ENCODE results near the gene ITGA3.
"Not testable (repeated sequence)": the region's sequence is repeated elsewhere in the genome, so short reads cannot be mapped to it uniquely, and the experiment has no call there.

The ITGA3 gene

GRCh38 chr17:50035421-50035879 is 20.5 kb upstream of the ITGA3 start:
- DNase-seq (ENCODE audit: low spot score) = no peak

- no peak for DNase-seq (ENCODE audit: low spot score)
Measured at GRCh38 chr17:50035945-50036344, 20.0 kb upstream of the ITGA3 start.

- no peak for DNase-seq (ENCODE audit: low spot score)
Measured at GRCh38 chr17:50036455-50037261, 19.3 kb upstream of the ITGA3 start.

GRCh38 chr17:50037321-50038107 is 18.4 kb upstream of the ITGA3 start:
- no peak for DNase-seq (ENCODE audit: low spot score)

GRCh38 chr17:50039058-50039457 is 16.9 kb upstream of the ITGA3 start:
- DNase-seq (ENCODE audit: low spot score) = no peak

GRCh38 chr17:50040496-50040895 is 15.4 kb upstream of the ITGA3 start:
- not testable (repeated sequence) for DNase-seq (ENCODE audit: low spot score)

- DNase-seq (ENCODE audit: low spot score) = no peak
Measured at GRCh38 chr17:50042211-50042610, 13.7 kb upstream of the ITGA3 start.

- DNase-seq (ENCODE audit: low spot score) = no peak
Measured at GRCh38 chr17:50043290-50044148, 12.4 kb upstream of the ITGA3 start.

GRCh38 chr17:50044483-50044882 is 11.4 kb upstream of the ITGA3 start:
- no peak for DNase-seq (ENCODE audit: low spot score)

- no peak for DNase-seq (ENCODE audit: low spot score)
Measured at GRCh38 chr17:50045154-50045553, 10.8 kb upstream of the ITGA3 start.

- DNase-seq (ENCODE audit: low spot score) = no peak
Measured at GRCh38 chr17:50046179-50046578, 9.7 kb upstream of the ITGA3 start.

GRCh38 chr17:50046667-50047066 is 9.2 kb upstream of the ITGA3 start:
- no peak for DNase-seq (ENCODE audit: low spot score)

GRCh38 chr17:50047083-50047482 is 8.8 kb upstream of the ITGA3 start:
- no peak for DNase-seq (ENCODE audit: low spot score)

GRCh38 chr17:50047488-50048126 is 8.3 kb upstream of the ITGA3 start:
- no peak for DNase-seq (ENCODE audit: low spot score)

GRCh38 chr17:50048146-50048720 is 7.7 kb upstream of the ITGA3 start:
- no peak for DNase-seq (ENCODE audit: low spot score)

- DNase-seq (ENCODE audit: low spot score) = no peak
Measured at GRCh38 chr17:50048988-50049387, 6.9 kb upstream of the ITGA3 start.

- DNase-seq (ENCODE audit: low spot score) = no peak
Measured at GRCh38 chr17:50049636-50050035, 6.3 kb upstream of the ITGA3 start.

- DNase-seq (ENCODE audit: low spot score) = no peak
Measured at GRCh38 chr17:50050431-50051032, 5.4 kb upstream of the ITGA3 start.

- no peak for DNase-seq (ENCODE audit: low spot score)
Measured at GRCh38 chr17:50051082-50051576, 4.8 kb upstream of the ITGA3 start.

- no peak for DNase-seq (ENCODE audit: low spot score)
Measured at GRCh38 chr17:50051606-50052005, 4.3 kb upstream of the ITGA3 start.
